IMR-90 (cell line): Measurements from ENCODE around the gene INAVA. TPM values are rescaled to one million over a fixed set of nuclear protein-coding genes. Genes with fewer than 3 reads are reported as not detected.

Experiments
- ATAC-seq: fragments of 200-7000 bp; cut with Tn5 transposase; 2 replicates; pipeline ENCODE4 v1.9.1; 2020; ENCODE audit warnings: low read depth, mild to moderate bottlenecking, moderate library complexity
- BruUV-seq: library from RNA; stranded (reverse); fragments of 400-500 nt; replicated peaks from 2 replicates; lab custom pipeline; 2021; lab: Mats Ljungman, UMichigan
- CTCF ChIA-PET: fragments of 300-600 bp; formaldehyde crosslinking; extraction: SDS; loops from one replicate; lab custom pipeline; 2021; ENCODE audit warnings: antibody characterized with exemption; lab: Yijun Ruan, JAX
- POLR2A ChIA-PET: fragments of 300-600 bp; sonication (Branson Sonifier 250); formaldehyde crosslinking; loops from one replicate; lab custom pipeline; 2022; ENCODE audit warnings: antibody characterized with exemption; ENCODE audit not compliant: unreplicated experiment; lab: Charles Lee
- DNase-seq: peaks from one replicate; pipeline ENCODE4 v3.0.0; 2013
- H2AFZ ChIP-seq: replicated peaks from 2 replicates; pipeline ENCODE3; 2013; ENCODE audit warnings: low read length, mild to moderate bottlenecking; ENCODE audit not compliant: poor library complexity
- H2AK5ac ChIP-seq: 2 replicates; pipeline ENCODE4 v1.6.1; 2013; ENCODE audit warnings: low read depth, low read length, inconsistent platforms
- H2AK9ac ChIP-seq: replicated peaks from 2 replicates; pipeline ENCODE3; 2013; ENCODE audit warnings: mild to moderate bottlenecking, low read depth, low read length, moderate library complexity; ENCODE audit not compliant: poor library complexity
- H2BK120ac ChIP-seq: 2 replicates; pipeline ENCODE4 v1.6.1; 2013; ENCODE audit warnings: low read depth, low read length, inconsistent platforms
- H2BK15ac ChIP-seq: 3 replicates; pipeline ENCODE4 v1.6.1; 2013; ENCODE audit warnings: low read depth, low read length, inconsistent platforms
- H2BK20ac ChIP-seq: 2 replicates; pipeline ENCODE4 v1.6.1; 2013; ENCODE audit warnings: low read depth, mild to moderate bottlenecking, inconsistent platforms, low read length, moderate library complexity
- H2BK5ac ChIP-seq: 2 replicates; pipeline ENCODE4 v1.6.1; 2013; ENCODE audit warnings: mild to moderate bottlenecking, low read depth, low read length, inconsistent platforms; ENCODE audit not compliant: poor library complexity, severe bottlenecking
- H3K14ac ChIP-seq: replicated peaks from 2 replicates; pipeline ENCODE4 v1.6.1; 2013; ENCODE audit warnings: low read depth, low read length, inconsistent platforms
- H3K18ac ChIP-seq: 2 replicates; pipeline ENCODE4 v1.6.1; 2013; ENCODE audit warnings: low read depth, low read length, control low read depth
- H3K23ac ChIP-seq: 2 replicates; pipeline ENCODE4 v1.6.1; 2013; ENCODE audit warnings: low read depth, low read length, inconsistent platforms
- H3K27ac ChIP-seq: 2 replicates; pipeline ENCODE4 v1.5.1; 2013; ENCODE audit warnings: mild to moderate bottlenecking, control low read depth, low read length; ENCODE audit not compliant: insufficient read depth
- H3K27me3 ChIP-seq: 2 replicates; pipeline ENCODE4 v1.6.1; 2013; ENCODE audit warnings: low read length; ENCODE audit not compliant: control insufficient read depth, insufficient read depth
- H3K36me3 ChIP-seq: 2 replicates; pipeline ENCODE4 v1.6.1; 2013; ENCODE audit warnings: low read length, mixed read lengths; ENCODE audit not compliant: control insufficient read depth, insufficient read depth
- H3K4ac ChIP-seq: 2 replicates; pipeline ENCODE4 v1.6.1; 2013; ENCODE audit warnings: low read depth, low read length, inconsistent platforms
- H3K4me1 ChIP-seq: 2 replicates; pipeline ENCODE4 v1.6.1; 2013; ENCODE audit warnings: low read length, mixed read lengths; ENCODE audit not compliant: control insufficient read depth, insufficient read depth
- H3K4me2 ChIP-seq: 2 replicates; pipeline ENCODE4 v1.6.1; 2013; ENCODE audit warnings: low read depth, mild to moderate bottlenecking, control low read depth, low read length, moderate library complexity
- H3K4me3 ChIP-seq: 2 replicates; pipeline ENCODE4 v1.5.1; 2013; ENCODE audit warnings: low read depth, mild to moderate bottlenecking, control low read depth, low read length, moderate library complexity; ENCODE audit not compliant: insufficient read depth
- H3K56ac ChIP-seq: 2 replicates; pipeline ENCODE4 v1.6.1; 2013; ENCODE audit warnings: low read length, inconsistent platforms; ENCODE audit not compliant: insufficient read depth; ENCODE audit errors: extremely low read depth
- H3K79me1 ChIP-seq, 2 experiments: 2 replicates each; pipeline ENCODE4 v1.6.1; 2013; ENCODE audit warnings: low read length in 2 of 2, inconsistent platforms in 1 of 2, low read depth in 1 of 2
- H3K9ac ChIP-seq: 2 replicates; pipeline ENCODE4 v1.6.1; 2013; ENCODE audit warnings: low read depth, low read length, control low read depth
- H3K9me1 ChIP-seq: 2 replicates; pipeline ENCODE4 v1.6.1; 2013; ENCODE audit warnings: low read length, inconsistent platforms; ENCODE audit not compliant: insufficient read depth
- H3K9me3 ChIP-seq: 2 replicates; pipeline ENCODE4 v1.6.1; 2013; ENCODE audit warnings: low read length; ENCODE audit not compliant: control insufficient read depth, insufficient read depth
- H4K20me1 ChIP-seq: 2 replicates; pipeline ENCODE4 v1.6.1; 2013; ENCODE audit warnings: low read length, inconsistent platforms; ENCODE audit not compliant: insufficient read depth
- H4K5ac ChIP-seq: 2 replicates; pipeline ENCODE4 v1.6.1; 2013; ENCODE audit warnings: mild to moderate bottlenecking, low read depth, low read length, control low read depth
- H4K8ac ChIP-seq, 2 experiments: 2 replicates each; pipeline ENCODE4 v1.6.1; 2013; ENCODE audit warnings: low read depth in 2 of 2, low read length in 2 of 2, control low read depth in 1 of 2, inconsistent platforms in 1 of 2
- H4K91ac ChIP-seq: 2 replicates; pipeline ENCODE4 v1.6.1; 2013; ENCODE audit warnings: low read depth, low read length, inconsistent platforms; ENCODE audit not compliant: insufficient read depth
- CEBPB ChIP-seq: IDR thresholded peaks from 2 replicates; pipeline ENCODE4 v1.6.1; 2012; ENCODE audit warnings: low read depth, low read length, improper control_type of control experiment
- MAFK ChIP-seq: IDR thresholded peaks from 2 replicates; pipeline ENCODE4 v1.6.1; 2012; ENCODE audit warnings: low read depth, low read length, improper control_type of control experiment
- MAZ ChIP-seq: IDR thresholded peaks from 2 replicates; pipeline ENCODE4 v1.6.1; 2012; ENCODE audit warnings: low read depth, mild to moderate bottlenecking, low read length, improper control_type of control experiment, moderate library complexity, borderline replicate concordance
- MXI1 ChIP-seq: IDR thresholded peaks from 2 replicates; pipeline ENCODE4 v1.6.1; 2012; ENCODE audit warnings: low read depth, mild to moderate bottlenecking, low read length, moderate library complexity, borderline replicate concordance
- RAD21 ChIP-seq: IDR thresholded peaks from 2 replicates; pipeline ENCODE4 v1.6.1; 2012; ENCODE audit warnings: low read length, improper control_type of control experiment
- RCOR1 ChIP-seq: IDR thresholded peaks from 2 replicates; pipeline ENCODE4 v1.6.1; 2012; ENCODE audit warnings: mild to moderate bottlenecking, low read length, improper control_type of control experiment; ENCODE audit not compliant: insufficient replicate concordance
- USF2 ChIP-seq: fragments of 150-350 bp; IDR thresholded peaks from 2 replicates; pipeline ENCODE4 v1.6.1; 2017; ENCODE audit warnings: mild to moderate bottlenecking, antibody characterized with exemption, low read length, low read depth
- WGBS, 2 experiments: methylation state at CpG; one replicate each; pipeline versions ENCODE4 v1.1.5 to v1.1.7; 2013; ENCODE audit warnings: missing lambda C conversion rate in 2 of 2; ENCODE audit not compliant: insufficient read length in 1 of 2; ENCODE audit errors: extremely low coverage in 2 of 2; 5-methylcytosine and 5-hydroxymethylcytosine counted together
- dilution Hi-C: fragments of 300-500 bp; cut with HindIII; formaldehyde crosslinking; loops from one replicate; pipeline ENCODE4 v1.14.3; 2018; ENCODE audit warnings: low sequenced_read_pairs; ENCODE audit not compliant: unreplicated experiment
- in situ Hi-C: fragments of 300-500 bp; cut with MboI; formaldehyde crosslinking; loops from 3 replicates; pipeline ENCODE4 v1.14.3; 2019; ENCODE audit warnings: low sequenced_read_pairs, inconsistent platforms, mixed read lengths
- intact Hi-C: fragments of 100-400 bp; cut with micrococcal nuclease; formaldehyde crosslinking; loops from 2 replicates; pipeline ENCODE4 v1.10.0; 2022
- polyA plus RNA-seq, 3 experiments: library from polyadenylated mRNA; depleted of rRNA; stranded (reverse); fragments of >200 nt; gene quantifications; 2 replicates each; pipeline ENCODE4 v1.2.3, GENCODE V29; 2012; ENCODE audit warnings: low replicate concordance in 1 of 3
- total RNA-seq: library from RNA; depleted of rRNA; stranded (reverse); fragments of >200 nt; gene quantifications from 2 replicates; pipeline ENCODE4 v1.2.3, GENCODE V29; 2012

The INAVA gene
- total and polyA plus RNA-seq, 2 of the 4 experiments (the other 2 are of a cell fraction): under 0.01 to 0.07 TPM

- no peak for TF ChIP-seq USF2
Observed at GRCh38 chr1:200867018-200867811, 27.5 kb upstream of the INAVA start (continued).

- Histone ChIP-seq H3K4ac (no peak overlapping the region), H3K4me2 (no peak overlapping the region), H3K9ac (no peak overlapping the region), H2BK15ac (no peak overlapping the region), H3K4me3 (no peak overlapping the region), H4K91ac (no peak overlapping the region), H2BK120ac (no peak overlapping the region), H2AK9ac (no peak overlapping the region), H3K18ac (no peak overlapping the region), H2BK20ac (no peak overlapping the region), H3K56ac (no peak overlapping the region), H3K9me3 (no peaks in the 10 kb centered on the region), H3K9me1 (no peaks in the 10 kb centered on the region), H3K4me1 (peaks cover 10% of the 10 kb centered on the region), H2BK5ac (no peak overlapping the region), H3K79me1 (no peaks in the 10 kb centered on the region), H2AK5ac (no peak overlapping the region), H3K36me3 (no peaks in the 10 kb centered on the region; the same call in 1 of the 2 replicates), H4K20me1 (no peaks in the 10 kb centered on the region), H4K5ac (no peak overlapping the region), H3K27ac (no peak overlapping the region), H3K23ac (no peak overlapping the region), H4K8ac (no peak overlapping the region), H2AFZ (no peak overlapping the region), H3K14ac (no peak overlapping the region), H3K27me3 (peaks cover 46% of the 10 kb centered on the region)
- in situ Hi-C loops (no loop called here), intact Hi-C loops (no loop called here), dilution Hi-C loops (no loop called here)
- BruUV-seq: no TSS peak
- ATAC-seq: no peak
- no peak for TF ChIP-seq USF2
- TF ChIP-seq MAFK: no peak
- TF ChIP-seq CEBPB: no peak
- no peak for TF ChIP-seq RCOR1
- no peak for TF ChIP-seq MXI1
- TF ChIP-seq MAZ: no peak
- TF ChIP-seq RAD21: no peak
- no peak for DNase-seq
- POLR2A ChIA-PET: no interaction called here
- CTCF ChIA-PET: no interaction called here
- WGBS, 2 experiments: no CpG with 5 or more reads among the region's 5 CpGs
Observed at GRCh38 chr1:200869376-200869752, 25.3 kb upstream of the INAVA start.
